SK-N-MC (cell line): ENCODE measurements around the gene STX8.

ENCODE experiments used
- EZH2 ChIP-seq: fragments of 200-600 bp; sonication (generic); IDR thresholded peaks from one replicate; pipeline ENCODE4 v1.6.1; 2017; ENCODE audit warnings: antibody characterized with exemption
- FOXP2 ChIP-seq: optimal IDR thresholded peaks from 2 replicates; pipeline ENCODE3; 2011; ENCODE audit warnings: mild to moderate bottlenecking, moderate library complexity; ENCODE audit not compliant: insufficient read depth; ENCODE audit errors: extremely low read length, control extremely low read depth
- POLR2AphosphoS5 ChIP-seq: IDR thresholded peaks from 2 replicates; pipeline ENCODE4 v1.6.1; 2012; ENCODE audit warnings: mild to moderate bottlenecking, low read depth, low read length, borderline replicate concordance

GRCh38 chr17:9307313-9307998 lies 268.2 kb downstream of the STX8 start:
- TF ChIP-seq POLR2AphosphoS5 (no peak), FOXP2 (no peak), EZH2 (no peak)
